ENCODE results near the gene ARPC5L. TPM values are rescaled to one million over a fixed set of nuclear protein-coding genes. Genes with fewer than 3 reads are reported as not detected.
"Not testable (repeated sequence)": the region's sequence is repeated elsewhere in the genome, so short reads cannot be mapped to it uniquely, and the experiment has no call there.

ARPC5L gene
- total and polyA plus RNA-seq, 3 donors from 2014 or later: 64.7 to 111 (median 75.4) TPM

DNA sequence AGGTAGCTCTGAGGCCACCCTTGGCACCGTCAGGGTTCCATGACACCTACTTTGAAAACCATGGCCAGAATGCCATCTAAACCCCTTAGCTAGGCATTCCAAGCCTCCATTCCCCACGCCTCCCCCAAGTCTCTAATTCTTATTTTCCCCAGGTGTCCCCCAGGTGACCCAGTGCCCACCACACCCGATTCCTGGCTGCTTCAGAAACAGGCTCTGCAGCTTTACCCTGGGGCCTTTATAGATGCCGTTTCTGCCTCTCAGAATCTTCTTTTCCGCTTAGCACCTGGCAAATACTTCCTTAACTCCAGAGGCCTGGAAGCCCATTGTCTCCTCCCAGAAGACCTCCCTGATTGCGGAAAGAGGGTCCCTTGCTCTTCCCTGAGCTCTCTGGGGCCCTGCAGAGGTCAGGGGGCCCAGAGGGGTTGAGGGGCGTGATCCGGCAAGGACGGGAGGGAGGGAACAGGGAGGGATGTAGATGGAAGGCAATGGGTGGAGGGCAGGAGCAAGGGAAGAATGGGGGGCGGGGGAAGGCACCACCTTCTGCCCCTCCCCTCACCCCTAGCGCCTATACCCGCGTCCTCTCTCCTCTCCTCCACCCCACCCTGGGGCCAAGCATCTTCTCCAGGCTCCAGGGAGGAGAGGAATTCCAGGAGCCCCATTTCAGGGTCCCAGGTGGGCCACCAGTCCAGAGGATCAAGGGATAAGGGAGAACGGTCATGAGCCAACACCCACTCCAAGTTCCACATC is 20.7 kb upstream of the ARPC5L start:
- no peak for DNase-seq
- Histone ChIP-seq H3K9me3 (no peaks in the 10 kb centered on the region), H3K27ac (no peak overlapping the region), H3K4me3 (no peak overlapping the region), H3K4me1 (peaks cover 12% of the 10 kb centered on the region), H3K27me3 (no peaks in the 10 kb centered on the region), H3K36me3 (ENCODE audit: low read depth, missing control alignments) (no peaks in the 10 kb centered on the region)
- 86 to 88% methylated on average over 14 of the region's 14 CpGs for WGBS, 2 donors
- no peak for TF ChIP-seq POLR2A (IDR thresholded peaks at IDR 0.05)
- TF ChIP-seq, protein P1, sequence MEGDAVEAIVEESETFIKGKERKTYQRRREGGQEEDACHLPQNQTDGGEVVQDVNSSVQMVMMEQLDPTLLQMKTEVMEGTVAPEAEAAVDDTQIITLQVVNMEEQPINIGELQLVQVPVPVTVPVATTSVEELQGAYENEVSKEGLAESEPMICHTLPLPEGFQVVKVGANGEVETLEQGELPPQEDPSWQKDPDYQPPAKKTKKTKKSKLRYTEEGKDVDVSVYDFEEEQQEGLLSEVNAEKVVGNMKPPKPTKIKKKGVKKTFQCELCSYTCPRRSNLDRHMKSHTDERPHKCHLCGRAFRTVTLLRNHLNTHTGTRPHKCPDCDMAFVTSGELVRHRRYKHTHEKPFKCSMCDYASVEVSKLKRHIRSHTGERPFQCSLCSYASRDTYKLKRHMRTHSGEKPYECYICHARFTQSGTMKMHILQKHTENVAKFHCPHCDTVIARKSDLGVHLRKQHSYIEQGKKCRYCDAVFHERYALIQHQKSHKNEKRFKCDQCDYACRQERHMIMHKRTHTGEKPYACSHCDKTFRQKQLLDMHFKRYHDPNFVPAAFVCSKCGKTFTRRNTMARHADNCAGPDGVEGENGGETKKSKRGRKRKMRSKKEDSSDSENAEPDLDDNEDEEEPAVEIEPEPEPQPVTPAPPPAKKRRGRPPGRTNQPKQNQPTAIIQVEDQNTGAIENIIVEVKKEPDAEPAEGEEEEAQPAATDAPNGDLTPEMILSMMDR (IDR thresholded peaks at IDR 0.05): no peak
- intact Hi-C loops (cut with DNase I; ENCODE audit: low total_unique reads): no loop called here

GRCh38 chr9:124843456-124844034 is 18.4 kb upstream of the ARPC5L start:
- no peak for DNase-seq
- no peak overlapping the region for H3K4me3 ChIP-seq
- H3K27ac ChIP-seq: no peak overlapping the region
- intact Hi-C loops (cut with DNase I; ENCODE audit: low total_unique reads): no loop called here
- H3K4me1 ChIP-seq: peaks cover 12% of the 10 kb centered on the region
- no peaks in the 10 kb centered on the region for H3K36me3 ChIP-seq (ENCODE audit: low read depth, missing control alignments)
- TF ChIP-seq, protein P1 (IDR thresholded peaks at IDR 0.05): no peak
- no peak for TF ChIP-seq POLR2A (IDR thresholded peaks at IDR 0.05)
- H3K9me3 ChIP-seq: no peaks in the 10 kb centered on the region
- no peaks in the 10 kb centered on the region for H3K27me3 ChIP-seq
- WGBS, 2 donors: 75 to 80% methylated on average over 10 to 11 of the region's 11 CpGs

DNA sequence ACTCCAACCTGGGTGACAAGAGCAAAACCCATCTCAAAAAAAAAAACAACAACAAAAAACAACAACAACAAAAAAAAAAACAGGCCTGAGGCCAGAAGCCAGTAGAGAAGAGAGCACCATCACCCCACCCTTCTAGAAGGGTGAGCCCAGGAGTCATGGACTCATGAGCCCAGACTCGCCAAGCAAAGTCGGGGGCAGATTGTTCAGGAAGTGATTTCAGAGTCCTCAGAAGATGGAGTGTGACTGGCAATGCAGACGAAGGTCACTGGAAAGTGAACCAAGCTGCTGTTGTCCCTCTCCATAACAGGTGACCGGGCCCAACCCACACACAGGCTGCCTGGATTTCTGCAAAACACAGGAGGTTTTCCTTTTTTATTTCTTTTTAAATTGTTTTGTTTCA is 17.6 kb upstream of the ARPC5L start:
- Histone ChIP-seq H3K9me3 (no peaks in the 10 kb centered on the region), H3K27me3 (no peaks in the 10 kb centered on the region), H3K4me3 (no peak overlapping the region), H3K4me1 (peaks cover 12% of the 10 kb centered on the region), H3K27ac (no peak overlapping the region), H3K36me3 (ENCODE audit: low read depth, missing control alignments) (no peaks in the 10 kb centered on the region)
- no peak for DNase-seq
- TF ChIP-seq, protein P1 (IDR thresholded peaks at IDR 0.05): no peak
- TF ChIP-seq POLR2A (IDR thresholded peaks at IDR 0.05): no peak
- intact Hi-C loops (cut with DNase I; ENCODE audit: low total_unique reads): no loop called here
- 63 to 76% methylated on average over 4 of the region's 4 CpGs for WGBS, 2 donors

DNA sequence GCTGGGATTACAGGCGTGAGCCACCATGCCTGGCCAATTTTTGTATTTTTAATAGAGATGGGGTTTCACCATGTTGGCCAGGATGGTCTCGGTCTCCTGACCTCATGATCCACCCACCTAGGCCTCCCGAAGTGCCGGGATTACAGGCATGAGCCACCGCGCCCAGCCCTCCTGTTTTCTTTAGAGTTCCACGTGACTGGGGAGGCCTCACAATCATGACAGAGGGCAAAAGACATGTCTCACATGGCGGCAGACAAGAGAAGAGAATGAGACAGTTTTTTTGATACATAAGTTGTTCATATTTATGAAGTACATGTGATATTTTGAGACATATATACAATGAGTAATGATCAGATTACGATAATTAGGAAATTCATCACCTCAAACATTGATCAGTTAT is 15.5 kb upstream of the ARPC5L start:
- intact Hi-C loops (cut with DNase I; ENCODE audit: low total_unique reads); H3K4me3 ChIP-seq; H3K4me1 ChIP-seq; DNase-seq; H3K27me3 ChIP-seq; H3K27ac ChIP-seq; H3K9me3 ChIP-seq; H3K36me3 ChIP-seq (ENCODE audit: low read depth, missing control alignments): not testable (repeated sequence)
- WGBS, 2 donors: 84 to 94% methylated on average over 9 of the region's 9 CpGs

GRCh38 chr9:124846969-124847368 is 15.0 kb upstream of the ARPC5L start:
- intact Hi-C loops (cut with DNase I; ENCODE audit: low total_unique reads): no loop called here
- H3K27ac ChIP-seq: no peak overlapping the region
- no peak overlapping the region for H3K4me3 ChIP-seq
- H3K27me3 ChIP-seq: no peaks in the 10 kb centered on the region
- no peak for TF ChIP-seq POLR2A (IDR thresholded peaks at IDR 0.05)
- TF ChIP-seq, protein P1 (IDR thresholded peaks at IDR 0.05): no peak
- no peak for DNase-seq
- no peaks in the 10 kb centered on the region for H3K36me3 ChIP-seq (ENCODE audit: low read depth, missing control alignments)
- WGBS, 2 donors: 82 to 89% methylated on average over 6 of the region's 6 CpGs
- H3K4me1 ChIP-seq: no peaks in the 10 kb centered on the region
- no peaks in the 10 kb centered on the region for H3K9me3 ChIP-seq

Measured in testis (tissue), 3 donors.